GM18498 (cell line): ENCODE measurements around the gene PBXIP1.
A peak's percentile ranks its signal among the peaks of the same experiment; 100 is the strongest.
"Not testable (repeated sequence)": the region's sequence is repeated elsewhere in the genome, so short reads cannot be mapped to it uniquely, and the experiment has no call there.

Experiments used
- ATAC-seq: cut with Tn5 transposase; IDR thresholded peaks from one replicate; pipeline ENCODE4 v1.9.1; 2021; ENCODE audit warnings: mild to moderate bottlenecking, moderate library complexity; ENCODE audit not compliant: unreplicated experiment

The PBXIP1 gene

DNA sequence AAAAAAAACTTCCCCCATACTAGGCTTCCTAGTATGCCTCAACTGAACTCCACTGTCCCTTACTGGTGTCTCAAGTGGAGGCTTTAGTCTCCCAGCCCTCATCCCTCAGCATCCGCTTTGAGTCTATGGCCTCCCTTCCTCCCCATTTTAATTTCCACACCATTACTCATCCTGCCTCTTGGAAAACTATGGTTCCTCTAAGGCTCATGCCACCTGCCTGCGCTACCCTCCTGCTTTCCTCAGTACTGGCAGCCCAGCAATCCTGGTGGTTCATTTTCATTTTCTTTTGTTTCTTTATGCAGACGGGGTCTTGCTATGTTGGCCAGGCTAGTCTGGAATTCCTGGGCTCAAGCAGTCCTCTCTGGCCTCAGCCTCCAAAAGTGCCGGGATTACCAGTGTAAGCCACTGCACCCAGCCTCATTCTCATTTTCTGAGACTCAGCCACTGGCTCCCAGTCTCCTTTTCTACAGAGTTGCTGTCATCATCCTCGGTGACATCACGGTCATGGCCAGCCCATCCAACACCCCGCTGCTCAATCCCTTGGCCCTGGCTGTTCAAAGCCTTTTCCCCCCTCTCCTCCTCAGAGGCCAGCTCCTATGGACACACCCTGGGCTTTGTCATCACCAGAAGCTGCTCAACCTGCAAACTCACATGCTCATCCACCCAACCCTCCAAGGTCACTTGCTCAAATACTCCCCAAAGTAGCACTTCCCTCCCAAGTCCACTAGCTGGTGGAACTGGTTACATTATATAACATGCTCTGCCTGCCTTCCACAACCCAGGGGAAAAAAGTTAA lies 17.1 kb downstream of the PBXIP1 start:
- no peak for ATAC-seq

DNA sequence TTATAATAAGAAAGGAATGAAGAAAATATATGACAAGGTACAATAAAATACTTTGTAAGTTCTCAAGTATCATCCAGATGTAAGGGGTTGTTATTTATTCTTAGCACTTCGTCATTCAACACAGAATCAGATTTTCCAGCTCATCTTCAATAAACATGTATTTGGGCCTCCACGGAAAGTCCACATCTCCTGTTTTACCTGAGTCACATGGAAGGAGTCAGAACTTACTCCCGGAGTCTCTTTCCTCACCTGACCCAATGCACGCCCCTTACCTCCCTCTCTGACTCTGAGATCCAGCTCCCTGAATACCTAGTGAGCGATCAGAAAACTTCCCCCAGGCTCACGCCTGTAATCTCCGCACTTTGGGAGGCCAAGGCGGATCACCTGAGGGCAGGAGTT lies 17.9 kb downstream of the PBXIP1 start:
- no peak for ATAC-seq

DNA sequence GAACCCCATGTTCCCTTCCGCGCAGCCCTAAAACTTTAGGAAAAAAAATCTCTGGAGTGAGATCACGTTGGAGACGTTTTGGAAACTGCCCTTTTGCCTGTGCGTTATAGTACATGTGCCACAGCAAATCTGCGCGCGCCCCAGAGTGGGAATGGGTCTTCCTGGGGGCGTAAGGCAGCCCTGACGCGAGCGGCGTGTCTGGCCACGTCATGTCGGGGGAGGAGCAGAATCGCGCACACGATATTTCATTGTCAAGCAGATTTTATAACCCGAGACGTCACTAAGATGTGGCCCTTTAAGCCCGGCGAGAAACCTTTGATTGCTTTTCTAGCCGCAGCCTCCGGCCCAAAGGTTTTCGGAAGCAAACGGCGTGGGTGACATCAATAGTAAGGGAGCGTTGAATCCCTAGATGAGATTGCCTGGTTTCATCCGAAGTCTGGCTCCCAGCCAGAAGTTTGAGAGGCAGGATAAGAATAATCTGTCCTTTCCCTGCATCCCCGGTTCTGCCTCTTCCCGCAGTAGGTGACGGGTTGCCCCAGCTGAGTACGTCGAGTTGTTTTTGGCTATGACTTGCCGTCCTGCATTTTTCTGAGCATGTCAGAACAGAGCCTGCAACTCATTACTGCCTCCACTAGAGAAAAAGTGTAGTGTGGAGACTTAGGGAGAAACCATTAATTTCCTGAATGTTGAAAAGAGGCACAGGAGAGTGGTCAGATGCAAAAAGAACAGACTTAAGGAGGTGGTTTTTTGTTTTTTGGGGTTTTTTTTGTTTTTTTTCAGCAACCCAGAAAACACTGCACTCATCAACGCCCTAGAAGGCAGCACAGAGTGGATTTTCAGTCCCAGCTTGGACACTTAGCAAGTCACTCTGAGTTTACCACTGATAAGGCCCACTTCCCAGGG lies 18.6 kb downstream of the PBXIP1 start:
- ATAC-seq = peak; percentile 63

DNA sequence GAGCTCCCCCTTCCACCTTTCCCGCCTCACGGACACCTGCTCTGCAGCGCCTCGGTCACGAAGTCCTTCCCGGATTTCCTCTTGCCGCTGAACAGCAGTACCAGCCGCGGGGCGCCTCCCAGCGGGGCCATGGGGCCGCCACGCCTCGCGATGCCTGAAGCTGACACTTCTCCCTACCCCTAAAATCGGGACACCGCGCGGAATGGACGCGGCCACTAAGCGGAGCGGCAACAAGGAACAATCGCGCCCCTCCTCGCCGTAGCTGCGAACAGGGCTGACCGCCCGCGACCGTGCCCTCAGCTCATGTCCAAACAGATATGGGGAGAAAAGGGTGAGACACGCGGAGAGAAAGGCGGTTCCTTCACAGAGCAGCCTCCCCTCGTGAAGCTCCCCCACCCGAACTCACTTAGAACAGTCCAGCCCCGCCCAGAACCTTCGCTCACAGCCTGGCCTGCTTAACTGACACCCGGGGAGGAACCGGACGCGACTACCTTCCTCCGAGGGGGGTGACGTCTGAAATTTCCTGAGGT lies 19.3 kb downstream of the PBXIP1 start, which contains the start of gene PMVK:
TSS of gene PMVK (minus strand) at position 165 of the 530 bp plus-strand sequence. CDS start at position 131, 34 bp downstream.
- ATAC-seq = peak; percentile 83

DNA sequence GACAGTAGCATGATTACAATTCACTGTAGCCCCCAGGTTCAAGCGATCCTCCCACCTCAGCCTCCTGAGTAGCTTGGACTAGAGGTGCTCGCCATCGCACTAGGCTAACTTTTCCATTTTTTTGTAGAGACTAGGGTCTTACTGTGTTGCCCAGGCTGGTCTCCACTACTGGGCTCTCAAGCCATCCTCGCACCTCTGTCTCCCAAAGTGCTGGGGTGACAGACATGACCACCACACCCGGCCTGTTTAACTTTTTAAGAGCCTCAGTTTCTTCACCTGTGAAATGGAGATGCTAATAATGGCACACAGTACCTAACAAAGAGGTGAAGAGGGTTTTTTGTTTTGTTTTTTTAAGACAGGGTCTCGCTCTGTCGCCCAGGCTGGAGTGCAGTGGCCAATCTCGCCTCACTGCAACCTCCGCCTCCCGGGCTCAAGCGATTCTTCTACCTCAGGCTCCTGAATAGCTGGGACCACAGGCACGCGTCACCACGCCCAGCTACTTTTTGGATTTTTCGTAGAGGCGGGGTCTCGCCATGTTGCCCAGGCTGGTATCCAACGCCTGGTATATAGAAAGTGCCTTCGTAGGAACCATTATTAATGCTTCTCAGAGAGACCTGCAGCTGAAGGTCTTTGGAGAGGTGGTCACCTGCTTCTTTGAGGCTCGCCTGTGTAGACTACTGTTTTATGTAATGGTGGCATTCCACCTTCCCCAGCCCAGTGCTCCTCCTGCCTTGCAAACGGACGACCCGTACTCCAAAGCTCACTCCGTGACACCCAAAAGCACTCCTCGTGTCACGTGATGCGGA lies 19.9 kb downstream of the PBXIP1 start:
- no peak for ATAC-seq

DNA sequence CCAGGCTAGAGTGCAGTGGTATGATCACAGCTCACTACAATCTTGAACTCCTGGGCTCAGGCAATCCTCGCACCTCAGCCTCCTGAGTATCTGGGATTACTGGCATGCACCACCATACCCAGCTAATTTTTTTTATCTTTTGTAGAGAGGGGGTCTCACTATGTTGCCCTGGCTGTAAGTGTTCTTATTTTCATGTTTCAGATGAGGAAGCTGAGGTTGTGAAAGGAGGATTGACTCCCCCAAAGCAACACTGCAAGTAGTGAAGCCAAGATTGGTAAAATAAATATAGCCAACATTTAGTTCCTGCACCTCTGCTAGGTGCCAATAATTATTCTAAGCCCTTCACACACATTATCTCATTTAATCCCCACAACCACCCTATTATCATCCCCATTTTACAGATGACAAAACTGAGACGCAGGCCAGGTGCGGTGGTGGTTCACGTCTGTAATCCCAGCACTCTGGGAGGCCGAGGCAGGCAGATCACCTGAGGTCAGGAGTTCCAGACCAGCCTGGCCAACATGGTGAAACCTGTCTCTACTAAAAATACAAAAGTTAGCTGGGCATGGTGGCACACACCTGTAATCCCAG lies 21.4 kb downstream of the PBXIP1 start:
- ATAC-seq = no peak

DNA sequence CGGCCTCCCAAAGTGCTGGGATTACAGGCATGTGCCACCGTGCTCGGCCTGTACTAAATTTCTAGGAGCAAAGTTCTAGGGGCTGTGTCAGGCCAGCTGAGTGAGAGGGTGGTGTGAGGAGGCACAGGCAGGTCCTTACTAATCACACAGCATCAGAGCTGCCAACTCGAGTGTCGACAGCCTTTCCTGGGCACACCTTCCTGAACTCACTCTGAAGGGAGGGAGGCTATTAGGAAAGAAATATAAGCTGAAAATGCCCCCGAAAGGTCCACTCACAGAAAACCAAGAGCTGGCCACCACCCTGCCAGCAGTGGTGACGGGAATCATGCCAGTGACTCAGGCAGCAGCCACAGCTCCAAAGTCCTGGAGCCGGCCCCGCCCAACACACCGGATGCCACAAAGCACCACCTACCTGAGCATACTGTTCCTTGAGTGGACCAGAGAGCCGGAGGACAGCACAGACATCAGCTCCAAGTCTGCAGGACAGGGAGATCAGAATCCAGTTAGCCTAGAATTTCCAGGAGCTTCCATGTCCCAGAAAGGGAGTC lies 23.9 kb downstream of the PBXIP1 start:
- no peak for ATAC-seq

DNA sequence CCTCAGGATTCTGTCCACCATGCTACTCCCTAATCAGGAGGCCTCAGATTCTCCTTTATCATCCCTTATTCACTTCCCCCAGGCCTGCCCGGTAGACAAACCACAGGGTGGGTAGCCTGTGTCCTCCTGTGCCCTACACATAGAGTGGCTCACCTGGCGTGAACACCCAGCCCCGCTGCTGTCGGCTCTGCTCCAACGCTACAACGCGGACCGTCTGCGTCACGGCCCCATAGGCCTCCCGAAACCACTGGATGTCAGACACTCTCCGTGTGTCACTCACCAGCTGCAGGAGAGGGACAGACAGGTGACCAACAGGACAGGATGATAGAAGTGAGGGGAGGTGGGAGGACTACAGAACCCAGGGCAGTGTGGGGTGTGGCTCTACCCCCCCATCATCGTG lies 29.7 kb downstream of the PBXIP1 start:
- ATAC-seq = no peak

DNA sequence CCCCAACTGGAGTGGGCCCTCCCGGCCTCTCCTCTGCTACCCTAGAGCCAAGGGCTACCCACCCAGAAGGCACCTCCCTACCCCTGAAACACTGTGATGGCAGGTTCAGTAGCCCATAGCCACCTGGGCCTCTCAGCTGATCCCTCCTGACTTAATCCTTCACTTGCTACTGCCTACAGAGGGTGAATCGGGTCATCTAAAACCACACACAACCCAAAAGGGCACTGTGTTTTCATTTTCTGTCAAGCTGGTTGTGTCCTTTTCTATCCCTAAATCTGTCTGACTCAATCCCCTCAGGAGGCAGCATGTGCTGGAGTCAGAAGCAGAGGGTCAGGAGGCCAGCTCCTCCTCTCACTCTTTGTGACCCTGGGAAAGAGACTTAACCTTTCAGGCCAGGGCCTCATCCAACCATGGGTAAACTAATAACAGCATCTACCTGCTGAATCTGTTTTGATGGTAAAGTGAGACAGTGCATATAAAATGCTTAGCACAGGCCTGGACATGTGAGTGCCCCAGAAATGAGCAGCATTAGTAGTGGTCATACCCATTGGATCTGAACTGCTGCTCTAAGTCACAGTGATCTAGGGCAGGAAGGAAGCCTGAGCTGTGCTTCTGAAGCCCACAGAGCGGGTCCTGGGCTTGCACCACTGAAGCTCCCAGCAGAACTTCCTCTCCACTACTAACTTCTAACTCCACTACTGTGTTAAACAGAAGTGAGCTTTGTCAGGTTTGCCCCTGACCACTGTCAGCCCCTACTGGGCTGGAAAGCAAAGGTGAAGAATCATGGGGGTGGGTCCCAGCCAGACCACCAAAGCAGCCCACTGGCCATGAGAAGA lies 30.3 kb downstream of the PBXIP1 start:
- no peak for ATAC-seq

DNA sequence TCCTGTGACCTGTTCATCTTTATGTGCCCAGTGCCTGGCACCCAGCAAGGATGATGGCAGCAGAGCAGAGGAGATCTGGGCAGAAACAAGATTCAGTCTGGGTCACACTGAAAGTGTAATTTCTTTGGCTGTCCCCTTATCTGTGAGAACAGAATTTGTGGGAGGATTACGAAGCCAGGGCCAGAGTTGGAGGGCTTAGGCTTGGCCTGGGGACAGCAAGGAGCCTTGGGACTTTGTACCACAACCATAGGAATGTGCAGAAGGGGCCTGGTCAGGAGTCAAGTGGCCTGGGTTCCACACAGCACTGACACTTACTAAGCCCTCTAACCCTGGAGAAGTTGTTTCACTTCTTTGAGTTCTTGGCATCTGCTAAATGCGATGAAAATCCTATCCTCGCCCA lies 32.2 kb downstream of the PBXIP1 start:
- ATAC-seq = no peak

DNA sequence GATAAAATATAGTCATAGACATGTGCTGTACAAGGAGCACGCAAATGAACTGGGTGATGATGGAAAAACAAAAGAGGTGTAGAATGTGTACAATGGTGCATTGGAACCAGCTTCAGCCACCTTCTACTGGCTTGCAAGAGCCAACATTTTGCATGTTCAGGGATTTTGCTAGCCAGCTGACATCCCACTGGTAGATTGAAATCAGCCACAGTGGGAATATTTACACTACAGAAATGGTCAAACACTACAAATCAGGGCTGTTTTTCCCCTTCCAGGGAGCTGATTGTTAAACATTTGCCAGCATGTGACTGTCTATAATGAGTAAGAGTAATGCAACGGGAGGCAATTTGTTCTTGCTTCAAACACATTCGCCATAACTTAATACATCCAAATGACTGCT lies 42.6 kb downstream of the PBXIP1 start:
- ATAC-seq = no peak

DNA sequence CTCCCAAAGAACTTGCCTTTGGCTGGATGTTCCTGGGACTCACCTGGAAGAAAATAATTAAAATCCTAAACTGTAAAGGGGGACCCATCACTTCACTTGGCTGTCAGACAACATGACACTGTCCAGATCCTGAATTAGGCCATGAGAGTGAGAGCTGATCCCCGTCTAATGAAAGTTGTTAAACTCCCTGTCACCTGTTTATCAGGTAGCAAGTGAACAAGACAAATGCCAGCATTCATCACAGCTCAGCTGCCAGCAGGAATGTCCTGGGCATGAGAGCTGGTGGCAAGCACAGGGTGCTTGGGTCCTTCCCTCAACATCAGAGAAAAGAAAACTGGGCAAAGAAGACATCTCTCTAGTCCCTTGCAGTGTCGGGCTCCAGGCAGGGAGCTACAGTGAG lies 43.1 kb downstream of the PBXIP1 start:
- ATAC-seq = no peak

DNA sequence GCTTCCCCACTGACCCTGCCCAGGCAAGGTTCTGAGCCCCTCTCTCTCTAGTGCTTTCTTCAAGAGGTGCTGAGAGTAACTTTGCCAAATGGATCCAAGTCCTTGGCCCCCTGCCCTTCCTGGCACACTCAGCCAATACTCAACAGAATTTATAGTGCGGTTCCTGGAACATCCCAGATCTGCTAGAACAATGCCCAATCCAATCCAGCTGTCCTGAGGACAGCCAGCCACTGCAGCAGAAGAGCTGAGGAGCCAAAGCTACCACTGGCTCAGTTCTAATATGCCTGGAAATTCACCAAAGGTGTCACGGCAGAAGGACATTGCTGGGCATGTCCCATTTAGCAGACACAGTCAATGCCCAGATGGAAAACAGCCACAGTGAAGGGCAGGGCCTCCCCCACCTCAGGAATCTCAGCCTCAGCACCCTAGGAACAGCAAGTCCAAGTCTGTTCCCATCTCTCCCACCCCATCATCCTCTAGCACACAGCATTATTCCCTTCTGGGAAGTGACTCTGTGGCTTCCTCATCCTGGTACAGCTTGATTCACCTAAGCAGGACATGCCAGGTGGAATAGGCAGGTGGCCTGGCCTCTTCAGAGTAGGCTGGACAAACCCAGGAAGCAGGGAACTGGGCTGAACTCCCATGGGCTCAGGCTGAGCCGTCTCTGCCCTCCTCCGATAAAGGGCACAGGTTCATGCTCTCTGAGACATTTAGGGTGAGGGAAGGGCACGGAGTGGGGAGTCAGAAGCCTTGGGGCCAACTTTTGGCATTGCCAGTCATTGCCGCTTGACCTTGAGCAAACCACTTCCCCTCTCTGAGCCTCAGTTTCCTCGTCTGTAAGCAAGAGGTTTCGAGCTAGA lies 44.0 kb downstream of the PBXIP1 start:
- no peak for ATAC-seq

DNA sequence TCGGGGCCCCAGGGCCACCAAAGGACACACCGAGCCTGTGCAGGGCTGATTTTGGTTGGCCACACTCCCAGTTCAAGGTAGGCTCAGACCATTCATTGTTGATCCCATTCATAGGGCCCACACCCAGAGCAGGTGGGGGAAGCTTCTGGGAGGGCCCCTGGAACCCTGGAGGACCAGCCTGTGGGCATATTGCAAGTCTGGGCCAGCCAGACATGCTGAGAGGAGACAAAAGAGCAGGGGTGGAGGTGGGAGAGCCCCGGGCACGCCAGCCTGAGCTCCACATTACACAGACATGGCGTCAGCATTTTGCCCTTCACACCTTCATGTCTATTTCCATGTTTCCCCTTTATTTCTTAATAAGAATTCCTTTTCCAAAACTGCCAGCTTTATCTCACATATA lies 45.0 kb downstream of the PBXIP1 start:
- ATAC-seq = no peak

DNA sequence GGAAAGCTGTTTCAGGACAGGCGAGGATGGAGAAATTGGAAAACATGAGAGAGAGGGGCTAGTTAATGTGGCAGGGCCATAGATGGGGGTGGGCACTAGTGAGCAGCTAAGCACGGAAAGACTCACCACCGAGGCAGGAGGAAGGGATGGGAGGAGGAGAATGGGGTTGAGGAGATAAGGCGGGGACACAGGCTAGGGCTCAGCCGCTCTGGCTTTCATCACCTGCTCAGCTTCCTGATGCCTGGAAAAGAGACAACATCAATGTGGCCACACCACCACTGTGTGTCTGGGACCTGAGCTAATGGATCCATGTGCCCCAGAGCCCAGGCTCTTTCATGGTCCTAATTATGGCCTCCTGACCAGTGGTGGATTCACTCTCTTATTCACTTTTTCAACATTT lies 47.0 kb downstream of the PBXIP1 start:
- ATAC-seq = no peak

DNA sequence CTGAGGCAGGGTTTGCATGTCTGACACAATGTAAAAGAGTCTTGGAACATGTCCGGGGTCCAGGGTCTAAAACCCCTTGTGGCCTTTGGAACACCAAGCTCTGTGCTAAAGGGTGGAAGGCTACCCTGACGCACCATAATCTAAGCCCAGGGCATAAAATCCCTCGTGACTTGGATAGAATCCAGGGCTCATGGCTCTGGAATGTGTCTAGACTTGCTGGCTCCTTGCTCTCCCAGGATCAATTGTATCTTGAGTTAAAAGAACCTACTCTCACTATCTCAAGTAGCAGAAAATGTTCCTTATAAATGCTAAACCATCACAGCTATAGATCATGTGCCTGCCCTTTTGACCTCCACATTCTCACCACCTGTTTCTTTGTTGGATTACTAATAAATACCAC lies 47.8 kb downstream of the PBXIP1 start:
- ATAC-seq = not testable (repeated sequence)

DNA sequence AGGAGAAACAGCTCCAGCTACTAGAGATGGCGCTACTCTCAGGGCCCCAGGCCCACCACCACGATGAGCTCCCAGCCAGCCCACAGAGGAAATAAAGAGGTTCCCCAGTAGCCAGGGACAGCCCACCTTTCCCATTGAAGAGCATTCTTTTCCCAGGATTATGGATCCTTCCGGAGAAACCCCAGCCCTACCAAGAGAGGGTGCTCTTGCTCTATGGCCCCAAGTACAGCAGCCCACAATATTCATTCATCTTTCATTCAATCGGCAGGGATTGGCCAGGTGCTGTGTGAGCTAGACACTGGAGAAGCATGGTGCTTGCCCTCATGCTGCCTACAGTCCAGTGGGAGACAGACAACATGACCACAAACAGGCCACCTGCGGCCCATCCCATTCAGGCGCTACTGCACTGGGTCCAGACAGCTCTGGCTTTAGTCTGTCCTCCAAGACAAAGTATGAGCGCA lies 49.2 kb downstream of the PBXIP1 start:
- no peak for ATAC-seq

DNA sequence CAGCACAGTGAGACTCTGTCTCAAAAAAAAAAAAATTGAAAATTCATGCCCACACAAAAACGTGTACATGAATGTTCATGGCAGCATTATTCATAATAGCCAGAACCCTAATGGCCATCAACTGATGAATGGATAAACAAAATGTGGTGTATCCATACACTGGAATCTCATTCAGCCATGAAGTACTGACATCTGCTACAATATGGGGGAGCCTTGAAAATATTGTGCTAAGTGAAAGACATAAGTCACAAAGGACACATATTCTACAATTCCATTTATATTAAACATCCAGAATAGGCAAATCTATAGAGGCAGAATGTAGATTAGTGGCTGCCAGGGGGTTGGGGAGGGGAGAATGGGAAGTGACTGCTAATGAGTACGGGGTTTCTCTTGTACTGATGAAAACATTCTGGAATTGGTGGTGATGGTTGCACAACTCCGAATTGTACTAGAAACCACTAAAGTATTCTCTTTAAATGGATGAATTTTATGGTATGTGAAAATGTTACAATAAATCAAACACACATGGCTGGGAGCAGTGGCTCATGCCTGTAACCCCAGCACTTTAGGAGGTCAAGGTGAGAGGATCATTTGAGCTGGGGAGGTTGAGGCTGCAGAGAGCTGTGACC lies 52.8 kb downstream of the PBXIP1 start:
- ATAC-seq = no peak
